ENCODE measurements around the gene CDK6.

The CDK6 gene

GRCh38 chr7:92560602-92561001 is 275.8 kb downstream of the CDK6 start:
- no peak overlapping the region for H3K27ac Mint-ChIP-seq
- no peaks in the 10 kb centered on the region for H3K9me3 Mint-ChIP-seq (ENCODE audit: low read depth)
- H3K27me3 Mint-ChIP-seq = no peaks in the 10 kb centered on the region
- H3K4me1 Mint-ChIP-seq (ENCODE audit: low read depth) = no peaks in the 10 kb centered on the region
- H3K4me3 Mint-ChIP-seq = no peak overlapping the region
- peaks cover 2% of the 10 kb centered on the region for H3K36me3 Mint-ChIP-seq

- Mint-ChIP-seq H3K9me3 (ENCODE audit: low read depth) (no peaks in the 10 kb centered on the region), H3K27me3 (no peaks in the 10 kb centered on the region), H3K36me3 (peaks cover 2% of the 10 kb centered on the region), H3K4me3 (no peak overlapping the region), H3K27ac (no peak overlapping the region), H3K4me1 (ENCODE audit: low read depth) (no peaks in the 10 kb centered on the region)
Measured at GRCh38 chr7:92557808-92558362, 278.5 kb downstream of the CDK6 start.

DNA sequence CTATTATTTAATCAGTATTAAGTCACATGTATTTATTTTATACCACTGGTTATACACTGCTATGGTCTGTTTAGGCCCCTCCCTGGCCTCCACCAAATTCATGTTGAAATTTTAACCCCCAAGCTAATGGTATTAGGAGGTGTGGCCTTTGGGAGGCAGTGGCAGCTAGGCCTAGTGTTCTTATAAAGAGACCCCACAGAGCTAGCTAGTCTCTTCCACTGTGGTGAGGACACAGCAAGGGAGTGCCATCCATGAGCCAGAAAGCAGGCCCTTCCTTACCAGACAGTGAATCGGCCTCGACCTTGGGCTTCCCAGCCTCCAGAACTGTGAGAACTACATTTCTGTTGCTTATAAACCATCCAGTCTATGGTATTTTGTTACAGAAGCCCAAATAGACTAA is 279.1 kb downstream of the CDK6 start:
- Mint-ChIP-seq H3K27me3 (no peaks in the 10 kb centered on the region), H3K4me1 (ENCODE audit: low read depth) (no peaks in the 10 kb centered on the region), H3K27ac (no peak overlapping the region), H3K9me3 (ENCODE audit: low read depth) (no peaks in the 10 kb centered on the region), H3K4me3 (no peak overlapping the region), H3K36me3 (peaks cover under 1% of the 10 kb centered on the region)

All from activated naive CD8-positive, alpha-beta T cell (primary cell).